GM23248 (cell line): ENCODE results near the gene NAPG.

Experiments used
- EZH2 ChIP-seq: fragments of 200-600 bp; sonication (generic); IDR thresholded peaks from 2 replicates; pipeline ENCODE4 v1.6.1; 2018; ENCODE audit warnings: antibody characterized with exemption, mild to moderate bottlenecking; ENCODE audit not compliant: insufficient read depth, poor library complexity, severe bottlenecking
- EZH2phosphoT487 ChIP-seq: fragments of 200-600 bp; sonication (generic); IDR thresholded peaks from 2 replicates; pipeline ENCODE4 v1.6.1; 2018; ENCODE audit warnings: antibody characterized with exemption, moderate library complexity, mild to moderate bottlenecking, low read depth; ENCODE audit not compliant: insufficient read depth

DNA sequence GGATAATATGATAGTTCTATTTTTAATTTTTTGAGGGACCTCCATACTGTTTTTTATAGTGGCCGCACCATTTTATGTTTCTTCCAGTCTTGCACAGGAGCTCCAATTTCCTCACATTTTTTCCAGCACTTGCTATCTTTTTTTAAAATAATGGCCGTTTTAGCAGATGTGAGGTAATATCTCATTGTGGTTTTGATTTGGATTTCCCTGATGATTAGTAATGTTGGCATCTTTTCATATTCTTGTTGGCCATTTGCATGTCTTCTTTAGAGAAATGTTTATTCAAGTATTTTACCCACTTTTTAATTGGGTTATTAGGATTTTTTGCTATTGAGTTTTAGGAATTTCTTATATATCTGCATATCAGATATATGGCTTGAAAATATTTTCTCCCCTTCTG is 29.9 kb upstream of the NAPG start:
- no peak for TF ChIP-seq EZH2
- no peak for TF ChIP-seq EZH2phosphoT487
